ENCODE results near the gene IMP4.
"Not testable (repeated sequence)": the region's sequence is repeated elsewhere in the genome, so short reads cannot be mapped to it uniquely, and the experiment has no call there.

- TF ChIP-seq, protein P1, sequence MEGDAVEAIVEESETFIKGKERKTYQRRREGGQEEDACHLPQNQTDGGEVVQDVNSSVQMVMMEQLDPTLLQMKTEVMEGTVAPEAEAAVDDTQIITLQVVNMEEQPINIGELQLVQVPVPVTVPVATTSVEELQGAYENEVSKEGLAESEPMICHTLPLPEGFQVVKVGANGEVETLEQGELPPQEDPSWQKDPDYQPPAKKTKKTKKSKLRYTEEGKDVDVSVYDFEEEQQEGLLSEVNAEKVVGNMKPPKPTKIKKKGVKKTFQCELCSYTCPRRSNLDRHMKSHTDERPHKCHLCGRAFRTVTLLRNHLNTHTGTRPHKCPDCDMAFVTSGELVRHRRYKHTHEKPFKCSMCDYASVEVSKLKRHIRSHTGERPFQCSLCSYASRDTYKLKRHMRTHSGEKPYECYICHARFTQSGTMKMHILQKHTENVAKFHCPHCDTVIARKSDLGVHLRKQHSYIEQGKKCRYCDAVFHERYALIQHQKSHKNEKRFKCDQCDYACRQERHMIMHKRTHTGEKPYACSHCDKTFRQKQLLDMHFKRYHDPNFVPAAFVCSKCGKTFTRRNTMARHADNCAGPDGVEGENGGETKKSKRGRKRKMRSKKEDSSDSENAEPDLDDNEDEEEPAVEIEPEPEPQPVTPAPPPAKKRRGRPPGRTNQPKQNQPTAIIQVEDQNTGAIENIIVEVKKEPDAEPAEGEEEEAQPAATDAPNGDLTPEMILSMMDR (optimal IDR thresholded peaks at IDR 0.05 in 1 of 3, IDR thresholded peaks at IDR 0.05 in 1 of 3, conservative IDR thresholded peaks at IDR 0.05 in 1 of 3; ENCODE audit: extremely low read depth in 1 of 3, insufficient read depth in 2 of 3, low read length in 3 of 3): not testable (repeated sequence)
- not testable (repeated sequence) for TF ChIP-seq EZH2 (IDR thresholded peaks at IDR 0.05; ENCODE audit: low read length)
Observed at GRCh38 chr2:130333253-130333652, 9.4 kb upstream of the IMP4 start.

Data from keratinocyte (primary cell).